HUES64 (cell line): ENCODE results near the gene UMAD1.

Experiments
- H3K27ac ChIP-seq: 2 replicates; pipeline ENCODE4 v1.7.0; 2013; ENCODE audit warnings: low read depth, low read length, inconsistent platforms
- H3K27me3 ChIP-seq: 2 replicates; pipeline ENCODE4 v1.6.1; 2013; ENCODE audit warnings: mild to moderate bottlenecking, low read length; ENCODE audit not compliant: insufficient read depth
- H3K36me3 ChIP-seq: 2 replicates; pipeline ENCODE4 v1.6.1; 2013; ENCODE audit warnings: mild to moderate bottlenecking, low read length; ENCODE audit not compliant: insufficient read depth
- H3K4me1 ChIP-seq: 2 replicates; pipeline ENCODE4 v1.6.1; 2013; ENCODE audit warnings: mild to moderate bottlenecking, low read length, moderate library complexity; ENCODE audit not compliant: insufficient read depth
- H3K4me3 ChIP-seq: 2 replicates; pipeline ENCODE4 v1.5.1; 2013; ENCODE audit warnings: mild to moderate bottlenecking, low read length, moderate library complexity
- H3K9ac ChIP-seq: 2 replicates; pipeline ENCODE4 v1.6.1; 2013; ENCODE audit warnings: mild to moderate bottlenecking, low read depth, low read length
- H3K9me3 ChIP-seq: 2 replicates; pipeline ENCODE4 v1.6.1; 2013; ENCODE audit warnings: low read depth, low read length; ENCODE audit not compliant: insufficient read depth
- WGBS: fragments of 150-250, 120-280 bp; methylation state at CpG from one replicate; pipeline ENCODE4 v1.1.7; 2013; ENCODE audit warnings: missing lambda C conversion rate; 5-methylcytosine and 5-hydroxymethylcytosine counted together

Gene UMAD1

GRCh38 chr7:7620644-7621210 is 19.8 kb upstream of the UMAD1 start:
- Histone ChIP-seq H3K27ac (no peak overlapping the region), H3K9me3 (0 out of 2 replicates have a peak, but pooled peaks cover 3% of the 10 kb centered on the region), H3K27me3 (no peaks in the 10 kb centered on the region; the same call in 1 of the 2 replicates), H3K9ac (no peak overlapping the region), H3K36me3 (no peaks in the 10 kb centered on the region), H3K4me3 (no peak overlapping the region), H3K4me1 (no peaks in the 10 kb centered on the region)

DNA sequence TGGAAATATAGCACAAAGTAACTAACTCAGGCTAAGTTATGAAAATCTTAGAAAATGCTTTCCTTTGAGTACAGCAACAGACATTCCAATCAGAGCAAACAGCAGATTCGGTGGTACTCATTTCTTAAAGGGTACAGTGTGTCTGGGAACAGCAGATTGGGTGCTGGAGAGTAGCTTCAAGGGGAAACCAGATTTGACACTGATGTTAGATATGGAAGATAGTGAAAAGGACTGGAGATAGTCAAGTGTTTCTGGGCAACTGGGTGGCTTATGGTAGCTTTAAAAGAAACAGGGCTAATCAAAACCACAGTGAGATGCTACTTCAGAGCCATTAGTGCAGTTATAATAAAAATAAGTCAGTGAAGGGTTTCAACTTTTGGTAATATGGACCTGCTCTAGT is 12.1 kb upstream of the UMAD1 start:
- Histone ChIP-seq H3K36me3 (no peaks in the 10 kb centered on the region), H3K27me3 (no peaks in the 10 kb centered on the region), H3K9me3 (peaks cover 12% of the 10 kb centered on the region), H3K9ac (no peak overlapping the region), H3K4me1 (no peaks in the 10 kb centered on the region), H3K27ac (no peak overlapping the region), H3K4me3 (no peak overlapping the region)
- 96% methylated on average over 1 of the region's 1 CpG for WGBS

DNA sequence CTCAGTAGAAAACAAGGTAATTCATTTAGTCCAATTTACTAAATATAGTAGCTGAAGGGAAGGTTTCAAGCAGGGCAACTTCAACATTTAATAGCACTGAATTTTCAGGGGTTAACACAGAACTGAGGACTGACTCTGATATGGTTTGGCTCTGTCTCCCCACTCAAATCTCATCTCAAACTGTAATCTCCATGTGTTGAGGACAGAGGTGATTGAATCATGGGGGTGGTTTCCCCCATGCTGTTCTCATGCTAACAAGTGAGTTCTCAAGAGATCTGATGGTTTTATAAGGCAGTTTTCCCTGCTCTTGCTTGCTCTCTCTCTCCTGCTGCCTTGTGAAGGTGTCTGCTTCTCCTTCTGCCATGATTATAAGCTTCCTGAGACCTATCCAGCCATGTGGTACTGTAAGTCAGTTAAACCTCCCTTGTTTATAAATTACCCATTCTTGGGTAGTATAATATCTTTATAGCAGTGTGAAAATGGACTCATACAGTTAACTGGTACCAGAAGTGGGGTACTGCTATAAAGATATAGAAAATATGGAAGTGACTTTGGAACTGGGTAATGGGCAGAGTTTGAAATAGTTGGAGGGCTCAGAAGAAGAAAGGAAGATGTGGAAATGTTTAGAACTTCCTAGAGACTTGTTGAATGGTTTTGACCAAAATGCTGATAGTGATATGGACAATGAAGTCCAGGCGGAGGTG is 9.8 kb upstream of the UMAD1 start:
- H3K36me3 ChIP-seq: peaks cover 2% of the 10 kb centered on the region; the same call in 1 of the 2 replicates
- peaks cover 9% of the 10 kb centered on the region for H3K9me3 ChIP-seq
- no peak overlapping the region for H3K9ac ChIP-seq
- no peak overlapping the region for H3K4me3 ChIP-seq
- H3K27me3 ChIP-seq: no peaks in the 10 kb centered on the region
- 92% methylated on average over 1 of the region's 1 CpG for WGBS
- H3K4me1 ChIP-seq: no peaks in the 10 kb centered on the region
- H3K27ac ChIP-seq: no peak overlapping the region

- Histone ChIP-seq H3K9me3 (no peaks in the 10 kb centered on the region), H3K9ac (peak overlapping the region; percentile 89), H3K4me1 (peaks cover 12% of the 10 kb centered on the region), H3K27me3 (no peaks in the 10 kb centered on the region), H3K27ac (peak overlapping the region; percentile 85), H3K4me3 (peak overlapping the region; percentile 83), H3K36me3 (peaks cover 23% of the 10 kb centered on the region)
- WGBS: 31% methylated on average over 5 of the region's 5 CpGs
Measured at GRCh38 chr7:7639421-7639820, 1.1 kb upstream of the UMAD1 start.

- peaks cover 23% of the 10 kb centered on the region for H3K36me3 ChIP-seq
- WGBS: 1% methylated on average over 19 of the region's 19 CpGs
- no peaks in the 10 kb centered on the region for H3K27me3 ChIP-seq
- peaks cover 12% of the 10 kb centered on the region for H3K4me1 ChIP-seq
- H3K9ac ChIP-seq: peak overlapping the region; percentile 89
- no peaks in the 10 kb centered on the region for H3K9me3 ChIP-seq
- peak overlapping the region; percentile 85 for H3K27ac ChIP-seq
- H3K4me3 ChIP-seq: peak overlapping the region; percentile 83
Measured at GRCh38 chr7:7639847-7640220, 718 bp upstream of the UMAD1 start.

- no peaks in the 10 kb centered on the region for H3K27me3 ChIP-seq
- peaks cover 20% of the 10 kb centered on the region for H3K36me3 ChIP-seq
- peak overlapping the region; percentile 83 for H3K4me3 ChIP-seq
- H3K9ac ChIP-seq: peak overlapping the region; percentile 82
- peaks cover 12% of the 10 kb centered on the region for H3K4me1 ChIP-seq
- WGBS: 8% methylated on average over 22 of the region's 22 CpGs
- H3K9me3 ChIP-seq: no peaks in the 10 kb centered on the region
- peak overlapping the region; percentile 79; the same call in 1 of the 2 replicates for H3K27ac ChIP-seq
Measured at GRCh38 chr7:7641129-7641663, 644 bp downstream of the UMAD1 start.

DNA sequence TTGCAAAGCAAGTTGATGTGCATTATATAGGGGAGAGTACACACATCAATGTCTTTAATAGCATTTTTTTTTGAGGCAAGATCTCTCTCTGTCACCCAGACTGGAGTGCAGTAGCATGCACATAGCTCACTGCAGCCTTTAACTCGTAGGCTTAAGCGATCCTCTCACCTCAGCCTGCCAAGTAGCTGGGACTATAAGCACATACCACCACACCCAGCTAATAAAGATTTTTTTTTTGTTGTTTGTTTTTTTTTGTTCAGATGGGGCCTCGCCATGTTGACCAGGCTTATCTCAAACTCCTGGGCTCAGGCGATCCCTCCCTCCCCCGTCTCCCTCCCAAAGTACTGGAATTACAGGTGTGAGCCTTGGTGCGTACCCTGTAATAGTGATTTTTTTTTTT is 1.5 kb downstream of the UMAD1 start:
- 82% methylated on average over 3 of the region's 6 CpGs for WGBS
- Histone ChIP-seq H3K27me3 (no peaks in the 10 kb centered on the region), H3K4me3 (peak overlapping the region; percentile 83), H3K4me1 (peaks cover 12% of the 10 kb centered on the region), H3K9me3 (no peaks in the 10 kb centered on the region), H3K36me3 (peaks cover 11% of the 10 kb centered on the region), H3K9ac (peak overlapping the region; percentile 82), H3K27ac (no peak overlapping the region)

DNA sequence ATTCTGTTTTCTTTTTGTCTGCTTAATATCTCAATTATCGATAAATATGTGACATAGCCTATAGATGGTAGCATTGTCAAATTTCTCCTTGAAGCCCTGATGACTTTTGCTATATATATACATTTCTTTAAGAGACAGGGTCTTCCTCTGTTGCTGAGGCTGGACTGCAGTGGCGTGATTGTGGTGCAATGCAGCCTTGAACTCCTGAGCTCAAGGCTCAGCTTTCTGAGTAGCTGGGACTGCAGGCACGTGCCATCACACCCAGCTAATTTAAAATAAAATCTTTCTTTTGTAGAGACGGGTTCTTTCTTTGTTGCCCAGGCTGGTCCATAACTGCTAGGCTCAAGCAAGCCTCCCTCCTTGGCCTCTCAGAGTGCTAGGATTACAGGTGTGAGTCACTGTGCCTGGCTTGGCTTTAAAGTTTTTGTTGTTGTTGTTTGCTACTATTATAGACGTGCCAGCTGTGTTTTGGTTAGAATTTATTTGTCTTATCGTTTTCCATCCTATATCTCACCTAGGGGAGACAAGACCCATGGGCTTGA is 7.0 kb downstream of the UMAD1 start:
- no peaks in the 10 kb centered on the region for H3K36me3 ChIP-seq
- H3K4me1 ChIP-seq: no peaks in the 10 kb centered on the region
- H3K27me3 ChIP-seq: no peaks in the 10 kb centered on the region
- no peaks in the 10 kb centered on the region for H3K9me3 ChIP-seq
- no peak overlapping the region for H3K4me3 ChIP-seq
- no peak overlapping the region for H3K9ac ChIP-seq
- 92% methylated on average over 3 of the region's 6 CpGs for WGBS
- no peak overlapping the region for H3K27ac ChIP-seq

DNA sequence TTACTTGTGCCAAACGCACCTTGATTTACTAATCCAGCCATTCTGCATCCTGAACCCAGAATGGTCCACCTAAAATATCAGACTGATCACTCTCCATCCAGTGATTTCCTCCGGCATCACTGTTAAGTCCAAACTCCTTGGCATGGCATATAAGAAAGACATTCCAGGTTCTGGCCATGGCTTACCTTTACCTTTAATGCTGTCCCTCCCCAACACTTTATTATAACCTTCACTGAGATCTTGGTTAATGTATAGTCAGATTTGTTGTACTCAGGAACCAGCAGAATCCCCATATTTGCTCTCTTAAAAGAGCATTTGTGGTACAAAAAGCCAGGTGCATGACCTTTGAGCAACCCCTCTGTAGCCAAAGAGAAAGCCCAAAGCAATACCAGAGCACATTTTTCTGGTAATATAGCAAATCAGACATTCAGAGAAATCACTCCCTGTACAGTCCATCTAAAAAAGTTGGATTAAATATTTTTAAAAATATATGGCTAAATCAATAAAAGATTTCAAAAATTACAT is 10.2 kb downstream of the UMAD1 start:
- H3K27ac ChIP-seq: no peak overlapping the region
- H3K4me1 ChIP-seq: no peaks in the 10 kb centered on the region
- H3K36me3 ChIP-seq: no peaks in the 10 kb centered on the region
- no peaks in the 10 kb centered on the region for H3K9me3 ChIP-seq
- no peaks in the 10 kb centered on the region for H3K27me3 ChIP-seq
- 94% methylated on average over 2 of the region's 2 CpGs for WGBS
- H3K4me3 ChIP-seq: no peak overlapping the region
- H3K9ac ChIP-seq: no peak overlapping the region

DNA sequence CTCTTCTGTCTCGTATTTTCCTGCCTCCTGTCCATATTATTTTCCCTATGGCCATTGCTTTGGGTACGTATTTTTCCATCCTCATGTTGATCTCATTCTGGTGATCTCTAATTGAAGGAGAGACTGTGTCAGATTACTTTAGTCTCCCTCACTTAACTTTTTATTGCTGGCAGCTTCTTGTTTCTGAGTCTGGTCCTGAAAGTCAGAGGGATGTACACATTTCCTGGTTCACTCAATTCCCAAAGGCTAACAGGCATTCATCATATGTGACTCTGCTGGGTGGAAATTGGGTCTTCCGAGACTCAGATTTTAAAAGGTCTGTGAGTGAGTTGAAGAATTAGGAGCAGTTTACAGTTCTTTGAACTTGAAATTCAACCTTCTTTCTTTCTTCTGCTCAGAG is 10.9 kb downstream of the UMAD1 start:
- Histone ChIP-seq H3K36me3 (no peaks in the 10 kb centered on the region), H3K9me3 (no peaks in the 10 kb centered on the region), H3K27ac (no peak overlapping the region), H3K4me1 (no peaks in the 10 kb centered on the region), H3K27me3 (no peaks in the 10 kb centered on the region), H3K4me3 (no peak overlapping the region), H3K9ac (no peak overlapping the region)
- WGBS: 90% methylated on average over 2 of the region's 3 CpGs

DNA sequence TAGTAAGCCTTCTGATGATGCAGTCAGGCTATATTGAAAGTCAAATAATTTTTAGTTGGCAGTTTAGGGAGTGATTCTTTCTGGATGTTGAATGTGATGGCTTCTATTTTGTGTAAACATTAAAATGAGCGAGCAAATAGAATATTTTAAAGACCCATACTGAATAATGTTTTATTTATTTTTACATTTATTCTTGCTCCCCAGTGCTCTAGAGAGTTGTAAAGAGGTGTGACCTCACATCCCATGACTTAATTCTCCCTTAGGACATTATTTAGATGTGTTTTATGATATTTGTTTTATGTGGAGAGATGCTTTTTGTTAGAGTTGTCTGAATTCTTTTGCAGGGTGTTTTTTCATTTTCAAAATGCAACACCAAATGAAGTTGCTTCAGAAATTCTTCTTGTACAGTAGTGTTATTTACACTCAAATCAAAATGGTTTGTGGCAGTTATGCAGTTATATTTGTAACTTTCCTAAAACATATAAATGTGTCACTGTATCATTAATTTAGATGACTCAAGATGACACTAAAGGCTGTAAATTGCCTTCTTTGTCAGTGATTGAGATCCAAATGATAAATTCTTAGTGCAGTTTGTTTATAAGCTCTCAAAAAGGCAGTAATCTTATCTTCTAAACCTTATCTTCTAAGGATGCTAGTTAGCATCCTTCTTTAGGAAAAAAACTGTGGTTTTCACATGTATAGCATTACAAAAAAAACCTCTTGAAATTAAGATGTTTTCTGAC is 12.4 kb downstream of the UMAD1 start:
- no peak overlapping the region for H3K4me3 ChIP-seq
- 0 out of 2 replicates have a peak, but pooled peaks cover 2% of the 10 kb centered on the region for H3K9me3 ChIP-seq
- no peaks in the 10 kb centered on the region for H3K36me3 ChIP-seq
- H3K27me3 ChIP-seq: no peaks in the 10 kb centered on the region
- H3K9ac ChIP-seq: no peak overlapping the region
- no peaks in the 10 kb centered on the region for H3K4me1 ChIP-seq
- no peak overlapping the region for H3K27ac ChIP-seq
- no CpG with 5 or more reads among the region's 1 CpG for WGBS
